NCI-H524 (cell line): ENCODE data around the gene FSTL3.
A peak's percentile ranks its signal among the peaks of the same experiment; 100 is the strongest.
"Not testable (repeated sequence)": the region's sequence is repeated elsewhere in the genome, so short reads cannot be mapped to it uniquely, and the experiment has no call there.

Source experiments
- DNase-seq, 2 experiments: peaks; one replicate each; lab custom pipeline; 2025; lab: John Stamatoyannopoulos, UW

Gene FSTL3

GRCh38 chr19:682678-683320 lies 6.6 kb downstream of the FSTL3 start:
- DNase-seq: no peak

- no peak for DNase-seq
Measured at GRCh38 chr19:685454-685931, 9.3 kb downstream of the FSTL3 start.

- no peak for DNase-seq
Measured at GRCh38 chr19:686589-687297, 10.6 kb downstream of the FSTL3 start.

- DNase-seq: no peak
Measured at GRCh38 chr19:687569-688166, 11.5 kb downstream of the FSTL3 start.

GRCh38 chr19:688214-688613 lies 12.0 kb downstream of the FSTL3 start:
- DNase-seq: no peak

- DNase-seq: no peak
Measured at GRCh38 chr19:688992-689391, 12.8 kb downstream of the FSTL3 start.

GRCh38 chr19:690203-690602 lies 14.0 kb downstream of the FSTL3 start:
- no peak for DNase-seq

- DNase-seq: no peak
Measured at GRCh38 chr19:694481-695351, 18.5 kb downstream of the FSTL3 start.

- no peak for DNase-seq
Measured at GRCh38 chr19:695352-695949, 19.3 kb downstream of the FSTL3 start, which contains the start of gene PRSS57. TSS of gene PRSS57 (minus strand) at chr19:695452. CDS start at chr19:695430, 22 bp downstream.

GRCh38 chr19:698529-698928 lies 22.3 kb downstream of the FSTL3 start:
- not testable (repeated sequence) for DNase-seq

- DNase-seq: peak in 1 of 2 experiments; percentile 24
Measured at GRCh38 chr19:699885-700284, 23.7 kb downstream of the FSTL3 start.

- not testable (repeated sequence) for DNase-seq
Measured at GRCh38 chr19:702847-703246, 26.7 kb downstream of the FSTL3 start.

- no peak for DNase-seq
Measured at GRCh38 chr19:703329-703650, 27.1 kb downstream of the FSTL3 start.

GRCh38 chr19:703651-704446 lies 27.7 kb downstream of the FSTL3 start:
- DNase-seq: no peak

- no peak for DNase-seq
Measured at GRCh38 chr19:704447-704741, 28.2 kb downstream of the FSTL3 start.

GRCh38 chr19:708154-709143 lies 32.3 kb downstream of the FSTL3 start, which contains the start of gene PALM:
TSS of gene PALM (plus strand) at chr19:708935. CDS start at chr19:709147, 212 bp downstream.
- DNase-seq: no peak

GRCh38 chr19:709196-709964 lies 33.2 kb downstream of the FSTL3 start:
- no peak for DNase-seq

GRCh38 chr19:709965-710571 lies 33.9 kb downstream of the FSTL3 start:
- DNase-seq: no peak

- peak; percentile 10 to 70 for DNase-seq
Measured at GRCh38 chr19:710767-711166, 34.6 kb downstream of the FSTL3 start.
